Measurements from ENCODE around the gene NTRK2.

GRCh38 chr9:84970432-84970831 is 300.9 kb downstream of the NTRK2 start:
- TF ChIP-seq CTCF (IDR thresholded peaks at IDR 0.05; ENCODE audit: borderline replicate concordance, extremely low read depth, low read length, poor library complexity, severe bottlenecking) (no peak), EZH2 (IDR thresholded peaks at IDR 0.05; ENCODE audit: borderline replicate concordance, low read depth, low read length, severe bottlenecking) (no peak)
